ENCODE results near the gene BABAM2.

DNA sequence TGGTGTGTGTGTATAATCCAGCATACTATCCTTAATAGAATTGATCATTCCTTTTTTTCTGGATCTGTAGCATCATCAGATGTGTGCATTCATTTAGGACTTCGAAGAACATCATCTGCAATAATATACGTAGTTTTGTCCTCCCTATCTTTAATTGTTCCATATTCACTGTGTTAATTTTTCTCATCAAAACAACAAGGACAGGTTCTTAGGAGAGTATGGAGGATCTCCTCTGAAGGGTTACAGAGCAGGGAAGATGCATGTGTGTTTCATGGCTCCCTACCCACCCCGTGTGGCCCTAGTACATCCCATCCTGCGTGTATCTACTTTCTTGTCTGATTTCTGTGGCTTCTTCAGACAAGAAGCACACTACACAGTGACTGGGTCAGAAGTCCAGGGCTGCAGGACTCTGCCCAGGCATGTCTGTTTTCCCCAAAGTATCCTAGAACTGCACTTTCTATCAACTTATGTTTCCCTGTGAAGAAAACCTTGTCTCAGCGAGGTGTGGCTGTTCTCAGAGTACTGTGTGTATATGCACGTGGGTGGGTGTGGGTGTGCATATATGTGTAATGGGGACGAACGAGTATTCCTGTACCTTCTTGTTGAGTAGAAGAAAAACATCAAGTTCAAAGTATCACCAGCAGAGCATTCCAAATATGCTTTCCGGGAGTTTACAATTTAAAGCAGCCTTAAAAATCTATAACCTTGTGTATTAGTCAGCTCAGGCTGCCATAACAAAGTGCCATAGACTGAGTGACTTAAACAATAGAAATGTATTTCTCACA, 281.8 kb downstream of the BABAM2 start:
- TF ChIP-seq, protein P1, sequence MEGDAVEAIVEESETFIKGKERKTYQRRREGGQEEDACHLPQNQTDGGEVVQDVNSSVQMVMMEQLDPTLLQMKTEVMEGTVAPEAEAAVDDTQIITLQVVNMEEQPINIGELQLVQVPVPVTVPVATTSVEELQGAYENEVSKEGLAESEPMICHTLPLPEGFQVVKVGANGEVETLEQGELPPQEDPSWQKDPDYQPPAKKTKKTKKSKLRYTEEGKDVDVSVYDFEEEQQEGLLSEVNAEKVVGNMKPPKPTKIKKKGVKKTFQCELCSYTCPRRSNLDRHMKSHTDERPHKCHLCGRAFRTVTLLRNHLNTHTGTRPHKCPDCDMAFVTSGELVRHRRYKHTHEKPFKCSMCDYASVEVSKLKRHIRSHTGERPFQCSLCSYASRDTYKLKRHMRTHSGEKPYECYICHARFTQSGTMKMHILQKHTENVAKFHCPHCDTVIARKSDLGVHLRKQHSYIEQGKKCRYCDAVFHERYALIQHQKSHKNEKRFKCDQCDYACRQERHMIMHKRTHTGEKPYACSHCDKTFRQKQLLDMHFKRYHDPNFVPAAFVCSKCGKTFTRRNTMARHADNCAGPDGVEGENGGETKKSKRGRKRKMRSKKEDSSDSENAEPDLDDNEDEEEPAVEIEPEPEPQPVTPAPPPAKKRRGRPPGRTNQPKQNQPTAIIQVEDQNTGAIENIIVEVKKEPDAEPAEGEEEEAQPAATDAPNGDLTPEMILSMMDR (IDR thresholded peaks at IDR 0.05), result no peak
- no peak for TF ChIP-seq POLR2A (IDR thresholded peaks at IDR 0.05; ENCODE audit: low read depth)

Measured in esophagus muscularis mucosa (tissue), 3 donors.